NCI-H128 (cell line): ENCODE results near the gene OR2A12.
"Not testable (repeated sequence)": the region's sequence is repeated elsewhere in the genome, so short reads cannot be mapped to it uniquely, and the experiment has no call there.

Experiments used
- DNase-seq: peaks from one replicate; lab custom pipeline; 2025; ENCODE audit not compliant: unreplicated experiment; lab: John Stamatoyannopoulos, UW

Gene OR2A12, protein sequence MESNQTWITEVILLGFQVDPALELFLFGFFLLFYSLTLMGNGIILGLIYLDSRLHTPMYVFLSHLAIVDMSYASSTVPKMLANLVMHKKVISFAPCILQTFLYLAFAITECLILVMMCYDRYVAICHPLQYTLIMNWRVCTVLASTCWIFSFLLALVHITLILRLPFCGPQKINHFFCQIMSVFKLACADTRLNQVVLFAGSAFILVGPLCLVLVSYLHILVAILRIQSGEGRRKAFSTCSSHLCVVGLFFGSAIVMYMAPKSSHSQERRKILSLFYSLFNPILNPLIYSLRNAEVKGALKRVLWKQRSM

DNA sequence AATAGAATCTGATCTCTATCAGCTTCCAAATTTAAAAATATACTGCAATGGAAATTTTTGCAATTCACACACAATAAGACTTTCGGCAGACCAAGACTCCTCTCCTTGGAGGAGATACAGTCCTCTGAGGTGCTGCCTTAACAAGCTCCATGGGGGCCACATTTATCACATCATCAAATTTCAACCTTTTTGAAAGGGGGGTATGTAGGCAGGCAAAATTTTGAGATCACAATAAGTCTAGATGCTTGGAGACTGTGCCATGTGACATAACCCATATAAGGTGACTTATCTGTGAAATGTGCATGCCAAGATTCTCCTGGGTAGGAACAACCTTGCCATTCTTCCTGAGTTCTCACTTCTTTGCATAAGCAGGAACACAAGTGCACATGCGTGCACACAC, at the start of gene OR2A12:
TSS of gene OR2A12 (plus strand) at position 301 of the 400 bp plus-strand sequence. CDS start 8,830 bp downstream, outside the sequence.
- no peak for DNase-seq

DNA sequence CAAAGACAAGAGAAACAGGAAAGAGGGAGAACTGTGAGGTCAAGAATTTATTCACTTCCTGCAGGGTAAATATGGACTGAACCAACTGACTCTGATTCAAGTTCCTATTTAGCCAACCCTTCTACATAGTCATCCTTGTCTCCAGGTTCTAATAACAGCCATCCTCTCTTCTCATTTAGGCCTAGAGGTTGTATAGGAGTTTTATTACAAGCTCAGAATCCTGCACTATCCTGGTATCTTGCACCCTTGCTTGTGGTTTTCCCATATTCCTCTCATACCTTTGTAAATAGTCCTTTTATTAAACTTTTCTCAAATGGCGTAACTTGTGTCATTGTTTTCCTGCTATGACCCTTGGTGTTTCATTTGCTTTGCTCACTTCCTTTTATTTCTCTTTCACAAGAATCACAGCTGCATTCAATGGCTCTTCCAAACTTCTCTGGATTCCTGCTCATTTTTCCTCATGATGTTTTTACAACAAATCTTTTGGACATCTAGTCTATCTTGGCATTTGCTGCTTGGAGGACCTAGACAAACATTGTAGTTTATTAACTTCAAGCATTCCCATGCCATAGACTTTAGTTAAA, 49.7 kb upstream of the OR2A12 start:
- DNase-seq = no peak

DNA sequence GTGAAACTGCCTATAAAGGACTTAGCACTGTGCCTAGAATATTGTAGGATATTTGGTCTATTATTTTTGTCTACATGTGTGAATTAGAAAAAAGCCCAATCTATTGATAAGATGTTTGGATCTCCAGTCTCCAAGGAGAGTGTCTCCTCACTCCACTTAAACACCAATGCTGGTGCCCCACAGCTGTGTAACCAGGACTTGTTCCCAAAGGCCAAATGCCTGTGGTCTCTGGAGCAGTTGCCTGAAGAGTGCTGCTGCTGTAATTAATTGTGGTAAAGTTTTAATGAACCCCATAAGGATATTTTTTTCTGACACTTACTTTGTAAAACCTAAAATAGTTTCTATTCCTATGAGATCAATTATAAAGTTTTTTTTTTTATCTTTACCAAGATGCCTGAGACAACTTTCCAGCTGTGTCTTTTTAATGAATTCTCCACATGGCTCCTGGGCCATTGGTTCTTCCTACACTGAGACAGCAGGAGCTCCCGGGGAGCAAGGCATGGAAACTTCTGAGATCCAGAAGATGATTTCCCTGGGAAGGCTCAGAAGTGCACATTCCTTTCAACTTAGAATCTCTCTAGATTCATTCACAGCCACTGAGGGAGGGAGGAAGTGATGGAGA, 48.6 kb upstream of the OR2A12 start:
- DNase-seq = no peak

DNA sequence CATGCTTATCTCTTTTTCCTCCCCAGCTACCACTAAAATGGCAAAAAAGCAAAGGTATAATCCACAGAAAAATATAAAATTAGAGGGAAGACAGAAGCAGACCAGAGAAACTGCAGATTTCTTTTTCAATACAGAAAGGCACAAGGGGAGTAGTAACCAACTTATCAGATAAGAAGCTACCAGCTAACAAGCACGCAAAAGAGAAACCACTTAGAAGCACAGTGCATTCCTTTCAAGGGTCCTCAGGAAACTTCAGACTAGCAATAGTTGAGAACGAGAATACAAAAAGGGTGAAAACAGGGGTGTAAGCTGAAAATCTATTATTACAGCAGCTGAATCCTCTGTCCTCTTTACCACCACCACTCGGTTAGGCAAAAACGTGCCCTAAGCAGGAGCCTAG, 47.2 kb upstream of the OR2A12 start:
- no peak for DNase-seq

DNA sequence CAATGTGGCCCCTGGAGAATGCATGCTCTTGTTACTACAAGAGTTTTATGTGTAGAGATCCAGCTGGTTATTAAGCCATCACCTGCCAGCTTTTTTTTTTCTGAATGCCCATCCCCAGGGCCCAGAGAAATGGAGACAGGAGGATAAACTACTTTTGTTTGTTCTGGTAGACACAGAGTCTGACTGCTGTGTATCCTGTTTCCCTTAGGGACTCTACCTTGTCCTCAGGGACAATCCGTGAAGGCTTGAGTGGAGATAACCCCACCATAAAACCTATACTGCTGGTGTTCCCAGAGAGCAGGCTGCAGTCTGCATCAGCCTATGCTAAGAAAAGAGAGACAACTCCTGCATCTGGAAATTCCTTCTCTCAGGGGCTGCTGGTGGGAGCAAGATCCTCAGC, 37.4 kb upstream of the OR2A12 start, which contains the start of gene OR2A5:
TSS of gene OR2A5 (plus strand) at position 301 of the 400 bp plus-strand sequence. CDS start 1,454 bp downstream, outside the sequence.
- DNase-seq = no peak

DNA sequence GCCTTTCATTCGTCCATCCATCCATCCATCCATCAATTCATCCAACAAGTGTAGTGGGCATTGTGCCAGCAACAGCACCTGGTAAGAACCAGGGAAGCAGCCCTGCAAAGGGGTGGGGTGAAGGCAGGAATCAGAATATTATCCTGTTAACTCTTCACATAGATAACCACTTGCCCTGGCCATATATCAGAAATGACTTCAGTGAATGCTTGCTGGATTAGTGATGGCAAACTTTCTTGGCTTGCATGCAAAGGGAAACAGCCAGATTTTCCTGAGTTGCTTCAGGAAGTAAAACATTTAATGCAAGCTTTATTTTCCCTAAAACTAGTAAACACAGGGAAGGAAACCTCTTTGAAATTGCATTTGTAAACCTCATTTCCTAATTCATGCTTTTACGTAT, 36.6 kb upstream of the OR2A12 start:
- DNase-seq = no peak

DNA sequence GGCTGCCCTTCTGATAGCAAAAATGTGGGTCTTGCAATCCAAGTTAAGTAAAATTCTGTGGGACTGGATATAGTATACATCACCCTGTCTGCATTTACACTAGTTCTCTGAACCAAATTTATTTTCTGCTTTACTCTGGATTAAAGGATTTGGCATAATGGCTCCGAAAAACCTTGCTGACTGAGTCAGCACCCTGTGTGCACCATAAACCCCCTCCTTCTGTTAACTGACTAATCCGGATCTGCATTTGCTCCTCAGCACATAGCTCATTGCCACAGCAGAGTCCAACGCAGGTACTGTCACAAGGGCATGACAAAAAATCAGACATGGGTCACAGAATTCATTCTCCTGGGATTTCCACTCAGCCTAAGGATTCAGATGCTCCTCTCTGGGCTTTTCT, 36.0 kb upstream of the OR2A12 start:
- no peak for DNase-seq

DNA sequence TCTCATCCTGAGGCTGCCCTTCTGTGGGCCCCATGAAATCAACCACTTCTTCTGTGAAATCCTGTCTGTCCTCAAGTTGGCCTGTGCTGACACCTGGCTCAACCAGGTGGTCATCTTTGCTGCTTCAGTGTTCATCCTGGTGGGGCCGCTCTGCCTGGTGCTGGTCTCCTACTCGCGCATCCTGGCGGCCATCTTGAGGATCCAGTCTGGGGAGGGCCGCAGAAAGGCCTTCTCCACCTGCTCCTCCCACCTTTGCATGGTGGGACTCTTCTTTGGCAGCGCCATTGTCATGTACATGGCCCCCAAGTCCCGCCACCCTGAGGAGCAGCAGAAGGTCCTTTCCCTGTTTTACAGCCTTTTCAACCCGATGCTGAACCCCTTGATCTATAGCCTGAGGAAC, 35.2 kb upstream of the OR2A12 start:
- DNase-seq = not testable (repeated sequence)

DNA sequence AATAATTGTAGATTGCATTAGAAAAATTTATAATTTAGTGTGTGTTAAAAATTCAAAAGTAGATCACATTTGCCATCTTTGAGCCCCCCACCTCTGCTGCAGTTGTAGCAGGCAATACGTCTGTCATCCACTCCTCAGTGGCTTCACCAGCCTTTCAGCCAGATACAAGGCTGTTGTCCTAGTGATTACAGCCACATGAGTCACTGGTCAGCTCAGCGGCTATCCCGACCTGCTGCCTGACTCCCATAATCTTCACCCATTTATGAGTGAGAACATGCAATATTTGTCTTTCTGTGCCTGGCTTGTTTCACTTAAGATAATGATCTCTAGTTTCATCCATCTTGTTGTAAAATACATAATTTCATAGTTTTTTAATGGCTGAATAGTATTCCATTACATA, 28.1 kb upstream of the OR2A12 start:
- no peak for DNase-seq

DNA sequence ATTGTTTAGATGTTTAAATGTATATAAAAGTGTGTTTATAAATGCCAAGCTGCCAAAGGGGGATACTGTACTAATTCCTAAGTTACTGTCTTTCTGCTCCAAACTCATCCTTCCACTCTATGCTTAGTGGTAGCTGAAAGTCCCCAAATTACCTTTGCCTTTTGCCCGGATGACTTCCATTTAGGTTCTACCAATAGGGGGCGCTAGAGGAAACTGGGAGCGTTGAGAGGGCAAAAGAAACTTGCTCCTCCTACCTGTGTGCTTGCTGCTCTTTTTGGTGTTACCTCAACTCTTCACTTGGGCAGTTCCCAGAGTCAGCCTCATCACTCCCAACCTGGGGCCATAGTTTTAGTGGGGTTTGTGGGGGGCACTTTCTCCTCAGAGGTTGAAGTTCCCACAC, 22.4 kb upstream of the OR2A12 start:
- no peak for DNase-seq

DNA sequence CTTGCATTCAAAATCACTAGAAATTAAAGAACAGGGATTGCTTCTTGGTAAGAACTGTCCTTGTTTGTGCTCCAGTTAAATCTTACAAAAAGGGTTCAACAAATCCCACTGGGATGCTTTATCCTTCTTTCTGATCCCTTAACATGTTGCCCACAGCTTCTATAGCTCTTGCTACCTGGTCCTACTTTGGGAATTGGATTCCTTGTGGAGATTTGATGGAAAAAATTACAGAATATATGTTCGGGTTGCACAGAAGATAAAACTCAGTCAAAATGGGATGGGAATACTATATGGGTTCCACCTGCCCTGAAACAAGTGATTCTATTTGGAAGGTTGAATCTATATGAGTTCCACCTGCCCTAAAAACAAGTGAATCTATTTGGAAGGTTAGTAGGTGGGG, 16.6 kb upstream of the OR2A12 start, which contains the start of gene OR2A25:
TSS of gene OR2A25 (plus strand) at position 301 of the 400 bp plus-strand sequence. CDS start 4,409 bp downstream, outside the sequence.
- DNase-seq = no peak

DNA sequence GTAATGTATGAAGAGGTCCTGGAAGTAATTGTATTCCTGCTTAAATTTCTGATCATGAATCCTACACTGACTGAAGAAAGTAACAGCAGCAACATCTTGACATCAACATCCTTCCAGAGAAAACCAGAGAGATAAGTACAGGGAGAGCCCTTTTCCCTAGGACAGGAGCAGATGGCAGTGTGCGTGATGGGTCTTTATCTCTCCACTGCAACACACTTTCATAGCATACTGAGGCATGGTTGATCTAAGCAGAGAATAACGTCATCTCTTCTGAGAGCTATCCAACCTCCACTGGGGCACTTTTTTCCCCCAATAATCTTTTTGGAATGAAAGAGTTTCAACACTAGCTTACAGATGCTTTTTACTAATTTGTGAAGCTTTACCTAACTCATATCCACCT, 16.1 kb upstream of the OR2A12 start:
- no peak for DNase-seq

DNA sequence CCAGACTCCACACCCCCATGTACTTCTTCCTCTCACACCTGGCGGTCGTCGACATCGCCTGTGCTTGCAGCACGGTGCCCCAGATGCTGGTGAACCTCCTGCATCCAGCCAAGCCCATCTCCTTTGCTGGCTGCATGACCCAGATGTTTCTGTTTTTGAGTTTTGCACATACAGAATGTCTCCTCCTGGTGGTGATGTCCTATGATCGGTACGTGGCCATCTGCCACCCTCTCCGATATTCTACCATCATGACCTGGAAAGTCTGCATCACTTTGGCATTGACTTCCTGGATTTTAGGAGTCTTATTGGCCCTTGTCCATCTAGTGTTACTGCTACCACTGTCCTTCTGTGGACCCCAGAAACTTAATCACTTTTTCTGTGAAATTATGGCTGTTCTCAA, 11.7 kb upstream of the OR2A12 start:
- no peak for DNase-seq

DNA sequence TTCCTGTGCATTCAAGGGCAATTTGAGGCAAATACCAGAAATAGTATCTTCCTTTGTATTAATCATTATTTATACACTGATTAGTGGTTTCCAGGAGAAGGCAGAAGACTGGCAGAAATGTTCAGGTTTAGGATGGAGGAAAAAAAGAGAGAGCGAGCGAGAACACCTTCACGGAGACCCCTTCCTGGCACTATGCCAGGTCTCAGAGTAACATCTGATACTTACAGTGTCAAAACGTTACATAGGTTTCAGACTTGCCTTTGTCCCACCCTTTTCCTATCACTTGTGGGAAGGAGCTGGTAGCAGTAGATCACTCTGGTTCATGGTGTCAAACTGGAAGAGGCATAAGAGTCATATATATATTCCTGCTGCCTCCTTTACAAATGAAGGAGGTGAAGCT, 652 bp downstream of the OR2A12 start:
- DNase-seq = no peak

DNA sequence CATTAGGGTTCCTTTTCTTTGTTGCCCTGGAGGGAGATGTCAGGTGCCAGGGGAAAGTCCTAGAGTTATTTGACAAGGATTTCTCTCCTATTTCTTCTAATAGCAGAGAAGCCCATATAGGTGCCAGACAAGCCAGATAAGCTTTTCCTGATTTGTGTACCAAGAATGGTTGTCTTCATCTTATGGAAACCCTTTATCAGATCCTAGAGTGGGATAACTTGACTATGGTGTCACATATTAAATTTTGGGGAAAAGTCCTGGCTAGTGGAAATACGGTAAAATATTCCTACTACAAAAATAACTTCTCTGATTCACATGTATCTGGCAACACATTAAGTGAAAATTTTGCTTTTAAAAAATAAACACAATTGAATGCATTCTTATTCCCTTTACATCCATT, 1.2 kb downstream of the OR2A12 start:
- DNase-seq = no peak

DNA sequence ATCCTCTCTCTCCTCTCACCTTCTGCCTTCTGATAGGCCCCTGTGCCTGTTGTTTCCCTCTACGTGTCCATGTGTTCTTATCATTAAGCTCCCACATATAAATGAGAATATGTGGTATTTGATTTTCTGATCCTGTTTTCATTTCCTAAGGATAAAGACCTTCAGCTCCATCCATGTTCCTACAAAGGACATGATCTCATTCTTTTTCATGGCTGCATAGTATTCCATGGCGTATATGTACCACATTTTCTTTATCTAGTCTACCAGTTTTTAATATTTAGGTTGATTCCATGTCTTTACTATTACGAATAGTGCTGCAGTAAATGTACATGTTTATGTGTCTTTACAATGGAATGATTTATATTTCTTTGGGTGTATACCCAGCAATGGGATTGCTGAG, 4.6 kb downstream of the OR2A12 start:
- DNase-seq = no peak

DNA sequence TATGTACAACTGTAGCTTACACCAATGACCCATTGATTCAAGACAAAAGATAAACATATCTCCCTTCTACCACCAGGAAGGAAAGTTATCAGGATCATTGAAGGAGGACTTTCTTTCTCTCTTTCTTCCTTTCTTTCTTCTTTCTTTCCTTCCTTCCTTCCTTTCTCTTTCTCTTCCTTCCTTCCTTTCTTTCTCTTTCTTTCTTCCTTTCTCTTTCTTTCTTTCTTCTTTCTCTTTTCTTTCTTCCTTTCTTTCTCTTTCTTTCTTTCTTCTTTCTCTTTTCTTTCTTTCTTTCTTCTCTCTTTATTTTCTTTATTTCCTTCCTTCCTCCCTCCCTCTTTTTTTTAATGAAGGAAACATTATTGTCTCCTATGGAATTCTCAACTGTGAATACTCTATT, 12.7 kb downstream of the OR2A12 start:
- DNase-seq = no peak

DNA sequence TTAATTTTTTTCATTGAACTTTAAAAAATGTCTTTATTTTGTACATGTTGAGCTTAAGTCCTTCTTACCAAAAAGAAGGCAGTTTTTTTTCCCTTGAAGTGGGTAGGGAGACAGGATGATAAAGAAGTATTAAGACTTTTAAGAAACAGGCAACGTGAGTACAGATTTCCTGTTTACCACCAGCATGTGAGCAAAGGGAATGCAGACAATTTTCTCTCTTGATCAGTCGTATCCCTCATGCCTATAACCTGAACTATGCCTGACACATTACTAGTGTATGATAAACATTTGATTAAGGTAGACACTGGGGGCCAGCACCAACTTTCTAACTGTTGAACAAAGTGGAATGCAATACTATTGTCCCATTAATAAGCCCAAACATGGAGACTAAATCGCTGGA, 14.5 kb downstream of the OR2A12 start:
- no peak for DNase-seq

DNA sequence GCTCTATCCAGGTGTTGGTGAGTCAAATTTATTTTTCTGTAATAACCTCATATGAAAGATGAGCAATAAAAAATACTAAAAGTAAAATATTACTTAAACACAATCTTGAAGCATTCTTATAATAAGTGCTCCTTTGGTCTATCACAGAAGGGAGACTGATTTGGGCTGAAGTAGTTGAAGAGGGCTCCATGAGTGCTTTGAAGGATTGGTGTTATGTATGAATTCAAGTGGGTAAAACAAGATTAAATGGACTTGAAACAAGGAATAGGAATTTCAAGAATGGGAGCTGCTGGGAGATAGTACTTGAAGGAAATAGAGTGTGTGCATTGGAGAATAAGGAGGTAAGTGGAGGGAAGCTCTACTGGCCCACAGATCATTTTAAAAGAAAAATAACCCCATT, 16.0 kb downstream of the OR2A12 start:
- no peak for DNase-seq

DNA sequence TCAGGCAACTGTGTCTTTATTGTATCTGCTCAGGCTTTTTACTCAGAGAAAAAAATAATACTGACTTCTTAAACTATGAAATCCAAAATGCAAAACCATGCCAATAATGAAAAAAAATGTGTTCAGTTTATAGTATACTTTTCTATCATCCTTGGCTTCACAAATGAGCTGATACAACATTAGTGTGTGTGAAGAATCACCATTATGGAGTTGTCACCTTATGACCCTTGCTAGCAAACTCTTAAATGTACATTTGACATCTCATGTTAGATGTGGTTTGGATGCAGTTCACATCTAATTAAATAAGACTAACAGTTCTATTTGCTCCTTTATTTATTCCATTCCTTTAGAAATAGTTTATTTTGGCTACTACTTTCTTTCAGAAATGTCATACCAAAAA, 19.1 kb downstream of the OR2A12 start:
- no peak for DNase-seq

DNA sequence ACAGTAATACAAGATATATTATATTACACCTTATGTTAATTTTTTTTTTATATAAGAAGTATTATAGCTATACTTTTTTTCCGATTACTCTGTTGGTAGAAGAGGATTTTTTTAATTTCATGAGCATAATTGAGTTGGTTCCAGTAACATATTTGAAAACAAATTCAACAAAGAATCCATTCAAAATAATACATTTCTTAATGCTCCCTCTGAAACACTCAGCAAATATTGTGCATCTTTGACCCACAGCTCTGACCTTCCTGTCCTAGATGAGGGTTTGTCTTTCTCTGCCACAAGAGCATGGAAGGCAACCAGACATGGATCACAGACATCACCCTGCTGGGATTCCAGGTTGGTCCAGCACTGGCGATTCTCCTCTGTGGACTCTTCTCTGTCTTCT, 23.2 kb downstream of the OR2A12 start, which contains the start of gene OR2A2:
TSS of gene OR2A2 (plus strand) at position 301 of the 400 bp plus-strand sequence. CDS start at position 301, 0 bp downstream.
- DNase-seq = no peak

DNA sequence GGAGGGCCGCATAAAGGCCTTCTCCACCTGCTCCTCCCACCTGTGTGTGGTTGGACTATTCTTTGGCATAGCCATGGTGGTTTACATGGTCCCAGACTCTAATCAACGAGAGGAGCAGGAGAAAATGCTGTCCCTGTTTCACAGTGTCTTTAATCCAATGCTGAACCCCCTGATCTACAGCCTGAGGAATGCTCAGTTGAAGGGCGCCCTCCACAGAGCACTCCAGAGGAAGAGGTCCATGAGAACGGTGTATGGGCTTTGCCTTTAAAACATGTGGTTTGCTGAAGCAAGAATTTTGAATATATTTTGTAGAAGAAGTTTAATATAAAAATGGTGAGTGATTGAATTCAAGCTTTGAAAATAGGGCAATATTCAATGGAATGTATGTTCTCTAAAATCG, 24.2 kb downstream of the OR2A12 start:
- no peak for DNase-seq
